Raji (cell line): ENCODE results near the gene LIPH.

Experiments used
- POLR2A ChIP-seq: IDR thresholded peaks from 2 replicates; pipeline ENCODE4 v1.6.1; 2011; ENCODE audit warnings: low read depth, low read length, control low read depth; ENCODE audit not compliant: insufficient read depth

LIPH gene

DNA sequence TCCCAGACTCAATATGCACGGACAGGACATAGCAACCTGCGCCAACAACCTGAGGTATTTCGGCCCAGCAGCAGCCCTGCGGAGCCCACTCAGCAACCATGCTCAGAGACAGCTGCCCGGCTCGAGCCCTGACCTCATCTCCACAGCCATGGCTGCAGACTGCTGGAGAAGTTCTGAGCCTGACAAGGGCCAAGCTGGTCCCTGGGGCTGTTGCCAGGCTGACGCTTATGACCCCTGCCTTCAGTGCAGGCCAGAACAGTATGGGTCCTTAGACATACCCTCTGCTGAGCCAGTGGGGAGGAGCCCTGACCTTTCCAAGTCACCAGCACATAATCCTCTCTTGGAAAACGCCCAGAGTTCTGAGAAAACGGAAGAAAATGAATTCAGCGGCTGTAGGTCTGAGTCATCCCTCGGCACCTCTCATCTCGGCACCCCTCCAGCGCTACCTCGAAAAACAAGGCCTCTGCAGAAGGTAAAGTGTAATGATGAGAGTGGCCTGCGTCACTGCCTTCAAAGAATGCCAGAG is 79.0 kb downstream of the LIPH start:
- TF ChIP-seq POLR2A = no peak

DNA sequence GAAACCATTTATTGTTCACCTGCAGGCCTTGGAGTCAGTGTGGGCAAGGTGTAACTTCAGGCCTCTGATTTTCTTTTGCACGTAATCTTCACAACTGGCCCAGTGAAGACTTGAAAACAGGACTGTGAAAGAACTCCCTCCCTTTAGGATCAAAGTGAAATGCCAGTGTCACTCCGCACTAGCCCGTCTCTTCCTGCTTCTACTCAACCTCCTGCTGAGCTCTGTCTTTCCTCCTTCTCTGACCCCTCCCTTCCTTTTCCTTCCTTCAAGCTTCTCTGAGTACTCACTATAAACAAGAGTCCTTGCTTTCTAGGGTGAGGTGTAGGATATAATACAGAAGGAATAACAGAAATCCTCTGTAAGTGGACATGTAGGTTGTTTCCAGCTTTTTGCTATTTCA is 82.1 kb downstream of the LIPH start:
- no peak for TF ChIP-seq POLR2A

DNA sequence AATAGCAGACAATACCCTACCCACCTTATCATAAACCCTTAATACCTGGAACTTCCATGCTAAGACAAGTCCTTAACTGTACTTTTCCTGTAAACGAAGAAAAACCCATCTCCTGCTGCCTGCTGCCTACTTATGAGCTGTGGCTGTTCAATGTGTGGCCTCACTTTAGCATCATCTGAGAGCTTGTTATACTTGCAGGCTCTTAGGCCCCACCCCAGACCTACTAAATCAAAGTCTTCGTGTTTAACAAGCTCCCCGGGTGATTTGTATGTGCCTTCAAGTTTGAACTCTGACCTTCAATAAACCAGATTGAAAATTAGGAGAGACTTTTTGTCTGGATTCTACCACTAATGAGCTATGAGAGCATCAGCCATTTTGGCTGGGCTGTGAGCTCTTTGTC is 82.8 kb downstream of the LIPH start:
- TF ChIP-seq POLR2A = no peak

DNA sequence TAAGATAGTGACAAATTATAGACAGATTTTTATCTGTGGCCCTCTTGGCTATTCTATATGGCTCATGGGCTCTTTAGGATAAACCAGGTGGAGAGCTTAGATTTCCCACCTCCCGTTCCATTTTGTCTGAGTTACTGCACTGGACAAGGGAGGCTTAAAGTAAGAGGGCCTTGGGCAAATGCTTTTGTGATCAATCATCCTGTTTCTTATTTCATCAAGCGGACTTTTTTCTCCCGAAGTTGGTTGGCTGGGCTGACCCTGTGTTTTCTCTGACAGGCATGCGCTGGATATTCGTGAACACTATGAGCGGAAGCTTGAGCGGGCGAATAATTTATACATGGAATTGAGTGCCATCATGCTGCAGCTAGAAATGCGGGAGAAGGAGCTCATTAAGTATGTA is 86.9 kb downstream of the LIPH start:
- no peak for TF ChIP-seq POLR2A

DNA sequence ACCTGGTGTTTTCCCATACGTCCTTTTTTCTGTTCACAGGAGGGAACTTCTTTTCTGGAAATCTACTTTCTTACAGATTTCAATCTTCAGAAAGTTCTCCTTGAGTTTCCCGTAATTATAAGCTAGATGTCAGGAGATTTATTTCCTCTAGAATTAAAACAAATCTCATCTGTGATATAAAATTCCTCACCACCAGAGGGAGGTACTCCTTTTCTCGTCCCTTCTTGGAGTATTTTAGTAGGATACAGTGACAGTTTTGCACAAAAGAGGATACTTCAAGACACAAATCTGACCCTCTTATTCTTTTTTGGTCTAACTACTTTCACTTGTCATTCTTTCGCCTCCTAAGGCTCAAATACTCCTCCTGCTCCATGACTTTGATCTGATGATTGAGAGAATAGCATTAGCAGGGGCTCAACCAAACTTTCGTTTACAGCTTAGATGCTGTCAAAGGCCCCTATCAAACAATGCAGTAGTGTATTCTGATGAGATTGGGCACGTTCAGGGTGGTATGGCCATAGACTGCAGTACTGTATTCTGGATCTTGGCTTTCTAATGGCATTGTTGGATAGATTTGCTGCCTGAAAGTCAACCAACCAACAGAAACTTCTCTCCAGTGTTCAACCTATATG is 91.6 kb downstream of the LIPH start:
- TF ChIP-seq POLR2A = no peak

DNA sequence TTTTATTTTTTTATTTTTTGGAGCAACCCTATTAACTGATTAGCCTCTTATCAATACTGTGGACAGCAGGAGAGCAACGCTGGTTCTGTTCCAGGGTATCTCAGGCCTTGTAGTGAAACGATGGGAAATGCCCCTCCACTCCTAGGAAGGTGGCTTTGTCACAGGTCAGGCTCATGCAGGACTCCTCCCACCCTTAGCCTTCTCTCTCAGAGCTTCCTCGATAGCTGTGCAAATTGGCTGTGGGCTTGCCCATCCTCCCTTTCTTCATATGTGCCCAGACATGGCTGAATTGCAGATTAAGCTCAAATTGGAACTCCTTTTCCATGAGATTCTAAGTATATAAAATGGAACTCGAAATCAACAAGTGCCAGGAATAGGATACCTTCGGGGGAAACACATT is 92.1 kb downstream of the LIPH start:
- TF ChIP-seq POLR2A = no peak

DNA sequence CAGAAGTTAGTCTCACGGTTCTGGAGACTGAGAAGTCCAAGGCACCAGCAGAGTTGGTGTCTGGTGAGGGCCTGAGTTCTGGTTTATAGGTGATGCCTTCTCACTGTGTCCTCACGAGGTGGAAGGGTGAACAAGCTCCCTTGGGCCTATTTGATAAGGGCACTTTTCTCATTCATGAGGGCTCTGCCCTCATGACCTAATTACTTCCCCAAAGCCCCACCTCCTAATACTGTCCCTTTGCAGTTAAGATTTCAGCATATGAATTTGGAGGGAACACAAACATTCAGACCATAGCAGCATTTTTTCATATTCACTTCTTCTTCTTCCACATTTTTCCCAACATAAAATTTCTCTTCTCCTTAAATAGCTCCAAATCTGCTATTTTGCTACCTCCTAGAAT is 95.0 kb downstream of the LIPH start:
- no peak for TF ChIP-seq POLR2A
